ENCODE results near the gene GPR4.

- TF ChIP-seq EZH2 (IDR thresholded peaks at IDR 0.05; ENCODE audit: borderline replicate concordance), result no peak
- TF ChIP-seq EZH2phosphoT487 (IDR thresholded peaks at IDR 0.05; ENCODE audit: low read depth, severe bottlenecking, unreplicated experiment), result no peak
- TF ChIP-seq CTCF (IDR thresholded peaks at IDR 0.05; ENCODE audit: poor library complexity), result no peak
Observed at GRCh38 chr19:45587873-45588272, 14.1 kb downstream of the GPR4 start.

Data from hepatocyte (in vitro differentiated cells).